Measurements from ENCODE around the gene GFRA4. TPM values are rescaled to one million over a fixed set of nuclear protein-coding genes. Genes with fewer than 3 reads are reported as not detected.

The GFRA4 gene
- total and polyA plus RNA-seq, 12 donors = not detected

DNA sequence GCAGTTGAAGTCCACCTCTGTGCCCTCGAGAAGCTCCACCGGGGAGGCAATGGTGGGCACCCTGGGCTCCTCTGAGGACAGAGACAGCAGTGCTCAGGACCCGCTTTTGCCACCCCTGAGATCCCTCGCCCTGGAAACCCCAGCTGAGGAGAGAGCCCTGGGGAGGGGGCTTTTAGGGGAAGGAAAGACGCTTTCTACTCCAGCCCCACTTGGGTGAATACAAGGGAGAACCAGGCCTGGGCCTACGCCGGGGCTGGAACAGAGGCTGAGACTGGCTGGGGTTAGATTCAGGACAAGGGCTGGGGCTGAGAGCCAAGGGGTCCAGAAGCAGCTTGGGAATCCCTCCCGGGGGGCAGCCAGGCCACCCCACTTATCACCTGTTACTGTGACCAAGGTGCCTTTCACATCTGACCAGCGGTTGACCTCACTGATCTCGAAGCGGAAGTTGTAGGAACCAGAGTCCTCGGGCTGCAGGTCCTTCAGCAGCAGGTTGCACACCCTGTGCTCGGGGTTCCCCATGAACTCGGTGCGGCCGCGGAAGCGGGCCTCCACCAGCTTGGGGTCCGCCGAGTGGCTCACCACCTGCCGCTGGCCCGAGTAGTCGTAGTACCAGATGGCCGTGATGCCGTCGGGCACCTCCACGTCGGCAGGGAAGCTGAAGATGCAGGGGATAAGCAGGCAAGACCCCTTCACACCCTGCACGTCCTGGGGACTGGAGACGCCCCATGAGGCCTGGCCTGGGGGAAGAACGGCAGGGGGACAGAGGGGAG, 43.0 kb upstream of the GFRA4 start:
- intact Hi-C loops (cut with DNase I) = no loop called here
- H3K27ac ChIP-seq = no peak overlapping the region
- no peak for TF ChIP-seq POLR2A (IDR thresholded peaks at IDR 0.05)
- TF ChIP-seq, protein P1, sequence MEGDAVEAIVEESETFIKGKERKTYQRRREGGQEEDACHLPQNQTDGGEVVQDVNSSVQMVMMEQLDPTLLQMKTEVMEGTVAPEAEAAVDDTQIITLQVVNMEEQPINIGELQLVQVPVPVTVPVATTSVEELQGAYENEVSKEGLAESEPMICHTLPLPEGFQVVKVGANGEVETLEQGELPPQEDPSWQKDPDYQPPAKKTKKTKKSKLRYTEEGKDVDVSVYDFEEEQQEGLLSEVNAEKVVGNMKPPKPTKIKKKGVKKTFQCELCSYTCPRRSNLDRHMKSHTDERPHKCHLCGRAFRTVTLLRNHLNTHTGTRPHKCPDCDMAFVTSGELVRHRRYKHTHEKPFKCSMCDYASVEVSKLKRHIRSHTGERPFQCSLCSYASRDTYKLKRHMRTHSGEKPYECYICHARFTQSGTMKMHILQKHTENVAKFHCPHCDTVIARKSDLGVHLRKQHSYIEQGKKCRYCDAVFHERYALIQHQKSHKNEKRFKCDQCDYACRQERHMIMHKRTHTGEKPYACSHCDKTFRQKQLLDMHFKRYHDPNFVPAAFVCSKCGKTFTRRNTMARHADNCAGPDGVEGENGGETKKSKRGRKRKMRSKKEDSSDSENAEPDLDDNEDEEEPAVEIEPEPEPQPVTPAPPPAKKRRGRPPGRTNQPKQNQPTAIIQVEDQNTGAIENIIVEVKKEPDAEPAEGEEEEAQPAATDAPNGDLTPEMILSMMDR (IDR thresholded peaks at IDR 0.05) = no peak
- WGBS, 4 donors = 88 to 95% (median 95%) methylated on average over 17 to 31 of the region's 31 CpGs
- no peak for DNase-seq
- no peaks in the 10 kb centered on the region for H3K36me3 ChIP-seq (replicated peaks in 1 of 2)
- no peaks in the 10 kb centered on the region for H3K9me3 ChIP-seq (replicated peaks in 1 of 3)
- no peaks in the 10 kb centered on the region for H3K27me3 ChIP-seq
- no peak overlapping the region for H3K4me3 ChIP-seq
- H3K4me1 ChIP-seq (replicated peaks in 1 of 2) = no peaks in the 10 kb centered on the region

DNA sequence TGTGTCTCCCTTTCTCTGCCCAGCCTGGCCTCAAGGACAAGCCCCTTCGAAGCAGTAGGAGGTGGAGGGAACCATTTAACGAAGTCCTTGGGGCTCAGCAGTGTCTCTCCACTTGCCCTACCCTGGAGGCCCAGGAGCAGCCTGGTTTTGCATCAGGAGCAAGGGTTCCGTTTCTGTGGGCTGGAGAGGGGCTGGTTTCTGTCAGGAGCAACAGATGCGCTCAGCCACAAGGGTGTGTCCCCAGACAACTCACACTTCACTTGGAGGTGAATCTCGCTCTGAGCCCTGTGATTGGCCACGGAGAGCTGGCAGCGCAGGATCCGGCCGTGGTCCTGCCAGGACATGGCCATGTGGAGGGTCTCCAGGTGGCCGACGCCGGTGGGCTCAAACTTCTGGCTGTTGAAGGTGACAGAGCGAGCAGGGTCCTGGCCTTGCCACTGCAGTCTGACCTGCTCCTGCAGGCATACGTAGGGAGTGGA, 42.3 kb upstream of the GFRA4 start:
- Histone ChIP-seq H3K27ac (no peak overlapping the region), H3K4me3 (no peak overlapping the region), H3K36me3 (replicated peaks in 1 of 2) (no peaks in the 10 kb centered on the region), H3K27me3 (no peaks in the 10 kb centered on the region), H3K4me1 (replicated peaks in 1 of 2) (no peaks in the 10 kb centered on the region), H3K9me3 (replicated peaks in 1 of 3) (no peaks in the 10 kb centered on the region)
- TF ChIP-seq, protein P1 (IDR thresholded peaks at IDR 0.05) = no peak
- no peak for TF ChIP-seq POLR2A (IDR thresholded peaks at IDR 0.05)
- intact Hi-C loops (cut with DNase I) = no loop called here
- DNase-seq = no peak
- 82 to 86% (median 84%) methylated on average over 2 to 14 of the region's 14 CpGs for WGBS, 4 donors

GRCh38 chr20:3704087-3704486, 40.9 kb upstream of the GFRA4 start:
- Histone ChIP-seq H3K27me3 (no peaks in the 10 kb centered on the region), H3K27ac (no peak overlapping the region), H3K4me1 (replicated peaks in 1 of 2) (no peaks in the 10 kb centered on the region), H3K9me3 (replicated peaks in 1 of 3) (no peaks in the 10 kb centered on the region), H3K4me3 (no peak overlapping the region), H3K36me3 (replicated peaks in 1 of 2) (no peaks in the 10 kb centered on the region)
- 77 to 88% (median 81%) methylated on average over 5 of the region's 5 CpGs for WGBS, 4 donors
- intact Hi-C loops (cut with DNase I) = no loop called here
- no peak for TF ChIP-seq POLR2A (IDR thresholded peaks at IDR 0.05)
- TF ChIP-seq, protein P1 (IDR thresholded peaks at IDR 0.05) = no peak
- DNase-seq = no peak

- Histone ChIP-seq H3K4me1 (replicated peaks in 1 of 2) (no peaks in the 10 kb centered on the region), H3K9me3 (replicated peaks in 1 of 3) (no peaks in the 10 kb centered on the region), H3K27ac (no peak overlapping the region), H3K27me3 (no peaks in the 10 kb centered on the region), H3K36me3 (replicated peaks in 1 of 2) (no peaks in the 10 kb centered on the region), H3K4me3 (no peak overlapping the region)
- DNase-seq = no peak
- intact Hi-C loops (cut with DNase I) = no loop called here
- 94 to 97% (median 96%) methylated on average over 4 to 11 of the region's 11 CpGs for WGBS, 4 donors
- TF ChIP-seq POLR2A (IDR thresholded peaks at IDR 0.05) = no peak
- TF ChIP-seq, protein P1 (IDR thresholded peaks at IDR 0.05) = no peak
Measured at GRCh38 chr20:3702611-3703391, 39.6 kb upstream of the GFRA4 start.

All from adrenal gland (tissue), 12 donors.